Endodermal cell (in vitro differentiated cells): ENCODE measurements around the gene GPATCH1. TPM values are rescaled to one million over a fixed set of nuclear protein-coding genes. Genes with fewer than 3 reads are reported as not detected.
"Not testable (repeated sequence)": the region's sequence is repeated elsewhere in the genome, so short reads cannot be mapped to it uniquely, and the experiment has no call there.

Source experiments
- DNase-seq: peaks from one replicate; pipeline ENCODE4 v3.0.0-alpha.2; 2017
- H3K27ac ChIP-seq: 2 replicates; pipeline ENCODE4 v1.5.1; 2013; ENCODE audit warnings: mild to moderate bottlenecking, low read depth, low read length, moderate library complexity
- H3K27me3 ChIP-seq: 2 replicates; pipeline ENCODE4 v1.6.1; 2013; ENCODE audit warnings: mild to moderate bottlenecking, low read length, moderate library complexity; ENCODE audit not compliant: insufficient read depth, control insufficient read depth, poor library complexity, severe bottlenecking
- H3K36me3 ChIP-seq: 2 replicates; pipeline ENCODE4 v1.7.0; 2013; ENCODE audit warnings: mild to moderate bottlenecking, low read length, moderate library complexity; ENCODE audit not compliant: control insufficient read depth, insufficient read depth
- H3K4me1 ChIP-seq: one replicate; pipeline ENCODE4 v1.7.0; 2013; ENCODE audit warnings: low read length; ENCODE audit not compliant: control insufficient read depth, insufficient read depth
- H3K4me3 ChIP-seq: 2 replicates; pipeline ENCODE4 v1.5.1; 2013; ENCODE audit warnings: mild to moderate bottlenecking, low read length, moderate library complexity
- H3K9ac ChIP-seq: 2 replicates; pipeline ENCODE4 v1.6.1; 2013; ENCODE audit warnings: mild to moderate bottlenecking, low read length, moderate library complexity; ENCODE audit not compliant: poor library complexity, severe bottlenecking; ENCODE audit errors: extremely low read depth
- H3K9me3 ChIP-seq: 2 replicates; pipeline ENCODE4 v1.6.1; 2013; ENCODE audit warnings: mild to moderate bottlenecking, low read length, moderate library complexity; ENCODE audit not compliant: control insufficient read depth
- H3K27ac Mint-ChIP-seq: 2 replicates; pipeline ENCODE4 v1.8.0; 2020; ENCODE audit warnings: mixed read lengths
- H3K27me3 Mint-ChIP-seq: 2 replicates; pipeline ENCODE4 v1.8.0; 2021; ENCODE audit warnings: mild to moderate bottlenecking, mixed read lengths; ENCODE audit not compliant: insufficient read depth
- H3K36me3 Mint-ChIP-seq: 2 replicates; pipeline ENCODE4 v1.8.0; 2020; ENCODE audit warnings: low read depth, mixed read lengths
- H3K4me1 Mint-ChIP-seq: 2 replicates; pipeline ENCODE4 v1.8.0; 2020; ENCODE audit warnings: mixed read lengths
- H3K4me3 Mint-ChIP-seq: 2 replicates; pipeline ENCODE4 v1.8.0; 2020; ENCODE audit warnings: mild to moderate bottlenecking, moderate library complexity, mixed read lengths
- H3K9me3 Mint-ChIP-seq: 2 replicates; pipeline ENCODE4 v1.8.0; 2020; ENCODE audit warnings: mild to moderate bottlenecking, mixed read lengths
- WGBS, 2 experiments: methylation state at CpG; one replicate each; pipeline versions ENCODE4 v1.1.5 to v1.1.7; 2013; ENCODE audit warnings: missing lambda C conversion rate in 2 of 2, mixed read lengths in 1 of 2; ENCODE audit not compliant: insufficient coverage in 1 of 2, insufficient read length in 1 of 2; 5-methylcytosine and 5-hydroxymethylcytosine counted together
- total RNA-seq, 2 donors: library from RNA; stranded (reverse); fragmentation: NEBNext Ultra II Directional in 1 of 2; extraction: Animal tissue kit (Norgen Biotek cat#: 25700) in 1 of 2; gene quantifications; 2 replicates in 1 of 2; 3 replicates in 1 of 2; pipeline ENCODE4 v1.2.1, GENCODE V29; 2021
- TF ChIP-seq, protein P1 (sequence below): fragments of 200-600 bp; sonication (generic); conservative IDR thresholded peaks from 2 replicates; pipeline ENCODE4 v1.5.0; 2021; ENCODE audit warnings: antibody characterized with exemption, mild to moderate bottlenecking

GPATCH1 gene
- total RNA-seq, 2 donors from 2014 or later: 10.1 to 11.2 TPM

DNA sequence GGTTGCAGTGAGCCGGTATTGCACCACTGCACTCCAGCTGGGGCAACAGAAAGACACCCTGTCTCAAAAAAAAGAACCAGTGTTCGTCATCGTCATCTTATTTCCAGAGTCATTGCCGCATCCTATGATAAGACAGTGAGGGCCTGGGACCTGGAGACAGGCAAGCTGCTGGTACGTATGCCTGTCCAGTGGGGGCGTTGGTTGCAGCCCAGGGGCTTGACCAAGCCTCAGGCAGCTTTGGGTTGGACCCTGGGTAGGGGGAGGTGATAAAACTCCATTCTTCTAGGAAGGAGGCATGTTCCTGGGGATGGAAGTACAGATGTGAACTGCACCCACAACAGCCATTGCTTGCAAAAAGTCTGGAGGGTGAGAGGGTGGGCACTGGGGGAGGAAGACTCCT is 66.6 kb downstream of the GPATCH1 start:
- Histone ChIP-seq H3K4me3 (no peak overlapping the region), H3K9ac (no peak overlapping the region), H3K27me3 (no peaks in the 10 kb centered on the region), H3K9me3 (no peaks in the 10 kb centered on the region), H3K36me3 (no peaks in the 10 kb centered on the region), H3K27ac (no peak overlapping the region), H3K4me1 (no peaks in the 10 kb centered on the region)
- Mint-ChIP-seq H3K27me3 (no peaks in the 10 kb centered on the region), H3K4me1 (no peaks in the 10 kb centered on the region), H3K27ac (no peak overlapping the region), H3K4me3 (no peak overlapping the region), H3K36me3 (no peaks in the 10 kb centered on the region), H3K9me3 (no peaks in the 10 kb centered on the region)
- whole genome bisulfite sequencing, 2 experiments: 89 to 95% methylated on average over 5 to 6 of the region's 6 CpGs
- no peak for DNase-seq
- TF ChIP-seq, protein P1, sequence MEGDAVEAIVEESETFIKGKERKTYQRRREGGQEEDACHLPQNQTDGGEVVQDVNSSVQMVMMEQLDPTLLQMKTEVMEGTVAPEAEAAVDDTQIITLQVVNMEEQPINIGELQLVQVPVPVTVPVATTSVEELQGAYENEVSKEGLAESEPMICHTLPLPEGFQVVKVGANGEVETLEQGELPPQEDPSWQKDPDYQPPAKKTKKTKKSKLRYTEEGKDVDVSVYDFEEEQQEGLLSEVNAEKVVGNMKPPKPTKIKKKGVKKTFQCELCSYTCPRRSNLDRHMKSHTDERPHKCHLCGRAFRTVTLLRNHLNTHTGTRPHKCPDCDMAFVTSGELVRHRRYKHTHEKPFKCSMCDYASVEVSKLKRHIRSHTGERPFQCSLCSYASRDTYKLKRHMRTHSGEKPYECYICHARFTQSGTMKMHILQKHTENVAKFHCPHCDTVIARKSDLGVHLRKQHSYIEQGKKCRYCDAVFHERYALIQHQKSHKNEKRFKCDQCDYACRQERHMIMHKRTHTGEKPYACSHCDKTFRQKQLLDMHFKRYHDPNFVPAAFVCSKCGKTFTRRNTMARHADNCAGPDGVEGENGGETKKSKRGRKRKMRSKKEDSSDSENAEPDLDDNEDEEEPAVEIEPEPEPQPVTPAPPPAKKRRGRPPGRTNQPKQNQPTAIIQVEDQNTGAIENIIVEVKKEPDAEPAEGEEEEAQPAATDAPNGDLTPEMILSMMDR: no peak

DNA sequence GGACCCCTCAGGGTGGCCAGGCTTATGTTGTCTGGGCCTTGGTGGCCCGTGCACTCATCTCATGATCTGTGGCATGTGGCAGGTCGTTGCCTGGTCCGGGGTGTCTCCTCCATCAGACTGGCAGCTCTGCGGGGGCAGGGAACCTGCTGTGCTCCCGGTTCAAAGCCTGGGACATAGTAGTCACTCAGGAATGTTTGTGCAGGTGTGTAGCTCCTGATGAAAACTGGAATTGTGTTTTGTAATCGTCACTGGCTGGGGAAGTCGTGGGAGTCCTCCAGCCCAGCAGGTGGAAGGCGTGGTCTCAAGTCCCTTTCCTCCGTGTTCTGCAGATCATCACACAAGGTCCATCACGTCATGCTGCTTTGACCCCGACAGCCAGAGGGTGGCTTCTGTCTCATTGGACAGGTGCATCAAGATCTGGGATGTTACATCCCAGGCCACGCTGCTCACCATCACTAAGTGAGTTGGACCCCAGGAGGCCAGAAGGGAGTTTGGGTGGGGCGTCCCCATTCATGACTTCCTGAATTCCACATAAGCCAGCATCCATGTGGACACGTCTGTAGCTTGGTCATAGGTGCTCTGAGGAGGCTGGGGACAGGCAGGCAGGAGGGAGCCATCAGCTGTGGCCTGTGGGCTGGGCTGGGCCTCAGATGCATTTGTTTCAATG is 70.0 kb downstream of the GPATCH1 start:
- Mint-ChIP-seq H3K9me3 (no peaks in the 10 kb centered on the region), H3K4me1 (no peaks in the 10 kb centered on the region), H3K27ac (no peak overlapping the region), H3K36me3 (no peaks in the 10 kb centered on the region), H3K4me3 (no peak overlapping the region), H3K27me3 (no peaks in the 10 kb centered on the region)
- no peaks in the 10 kb centered on the region for H3K9me3 ChIP-seq
- H3K4me3 ChIP-seq: no peak overlapping the region
- H3K27me3 ChIP-seq: no peaks in the 10 kb centered on the region
- H3K36me3 ChIP-seq: no peaks in the 10 kb centered on the region
- no peak overlapping the region for H3K27ac ChIP-seq
- peak; percentile 22 for DNase-seq
- 85 to 88% methylated on average over 9 to 14 of the region's 14 CpGs for WGBS, 2 experiments
- no peak overlapping the region for H3K9ac ChIP-seq
- no peaks in the 10 kb centered on the region for H3K4me1 ChIP-seq
- TF ChIP-seq, protein P1: no peak

DNA sequence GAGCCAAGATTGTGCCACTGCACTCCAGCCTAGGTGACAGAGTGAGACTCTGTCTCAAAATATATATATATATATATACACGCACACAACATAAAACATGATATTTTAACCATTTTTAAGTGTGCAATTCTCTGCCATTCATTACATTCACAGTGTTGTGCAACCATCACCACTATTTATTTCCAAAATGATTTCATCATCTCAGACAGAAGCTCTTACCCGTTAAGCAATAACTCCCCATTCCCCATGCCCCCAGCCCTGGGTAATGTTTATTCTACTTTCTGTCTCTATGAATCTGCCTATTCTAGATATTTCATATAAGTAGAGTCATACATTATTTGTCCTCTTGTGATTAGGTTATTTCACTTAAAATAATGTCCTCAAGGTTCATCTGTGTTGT is 71.2 kb downstream of the GPATCH1 start:
- WGBS, 2 experiments: 83 to 95% methylated on average over 1 to 2 of the region's 2 CpGs
- Mint-ChIP-seq H3K4me3 (no peak overlapping the region), H3K9me3 (no peaks in the 10 kb centered on the region), H3K27me3 (no peaks in the 10 kb centered on the region), H3K27ac (no peak overlapping the region), H3K36me3 (no peaks in the 10 kb centered on the region), H3K4me1 (no peaks in the 10 kb centered on the region)
- no peaks in the 10 kb centered on the region for H3K9me3 ChIP-seq
- no peaks in the 10 kb centered on the region for H3K36me3 ChIP-seq
- no peak overlapping the region for H3K9ac ChIP-seq
- TF ChIP-seq, protein P1: no peak
- DNase-seq: peak; percentile 1
- H3K27me3 ChIP-seq: no peaks in the 10 kb centered on the region
- no peak overlapping the region for H3K27ac ChIP-seq
- no peak overlapping the region for H3K4me3 ChIP-seq
- no peaks in the 10 kb centered on the region for H3K4me1 ChIP-seq

DNA sequence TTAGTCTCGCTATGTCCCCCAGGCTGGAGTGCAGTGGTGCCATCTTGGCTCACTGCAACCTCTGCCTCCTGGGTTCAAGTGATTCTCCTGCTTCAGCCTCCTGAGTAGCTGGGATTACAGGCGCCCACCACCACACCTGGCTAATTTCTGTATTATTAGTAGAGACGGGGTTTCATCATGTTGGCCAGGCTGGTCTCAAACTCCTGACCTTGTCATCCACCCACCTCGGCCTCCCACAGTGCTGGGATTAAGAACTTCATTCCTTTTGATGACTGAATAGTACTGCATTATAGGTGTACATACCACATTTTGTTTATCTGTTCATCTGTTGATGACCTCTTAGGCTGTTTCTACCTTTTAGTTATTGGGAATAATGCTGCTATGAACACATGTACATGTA is 71.6 kb downstream of the GPATCH1 start:
- H3K27ac ChIP-seq, H3K36me3 Mint-ChIP-seq, H3K9me3 Mint-ChIP-seq, DNase-seq, H3K36me3 ChIP-seq, H3K9me3 ChIP-seq, H3K27me3 Mint-ChIP-seq, H3K4me1 ChIP-seq, H3K4me3 Mint-ChIP-seq, H3K27me3 ChIP-seq, H3K4me1 Mint-ChIP-seq, H3K4me3 ChIP-seq, H3K9ac ChIP-seq, H3K27ac Mint-ChIP-seq: not testable (repeated sequence)
- 84 to 100% methylated on average over 3 to 4 of the region's 4 CpGs for WGBS, 2 experiments

DNA sequence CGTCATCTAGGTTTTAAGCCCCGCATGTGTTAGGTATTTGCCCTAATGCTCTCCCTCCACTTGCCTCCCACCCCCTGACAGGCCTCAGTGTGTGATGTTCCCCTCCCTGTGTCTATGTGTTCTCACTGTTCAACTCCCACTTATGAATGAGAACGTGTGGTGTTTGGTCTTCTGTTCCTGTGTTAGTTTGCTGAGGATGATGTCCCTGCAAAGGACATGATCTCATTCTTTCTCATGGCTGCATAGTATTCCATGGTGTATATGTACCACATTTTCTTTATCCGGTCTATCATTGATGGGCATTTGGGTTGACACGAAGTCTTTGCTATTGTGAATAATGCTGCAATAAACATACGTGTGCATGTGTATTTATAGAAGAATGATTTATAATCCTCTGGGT is 73.3 kb downstream of the GPATCH1 start:
- not testable (repeated sequence) for H3K4me1 ChIP-seq, H3K27ac Mint-ChIP-seq, H3K36me3 ChIP-seq, H3K27ac ChIP-seq, H3K9me3 ChIP-seq, H3K27me3 Mint-ChIP-seq, H3K4me1 Mint-ChIP-seq, H3K9ac ChIP-seq, H3K4me3 Mint-ChIP-seq, H3K9me3 Mint-ChIP-seq, H3K27me3 ChIP-seq, H3K36me3 Mint-ChIP-seq, H3K4me3 ChIP-seq
- DNase-seq: peak; percentile 6
- 92 to 94% methylated on average over 5 to 6 of the region's 6 CpGs for WGBS, 2 experiments
